ENCODE measurements around the gene ZNF564. TPM values are rescaled to one million over a fixed set of nuclear protein-coding genes. Genes with fewer than 3 reads are reported as not detected.
"Not testable (repeated sequence)": the region's sequence is repeated elsewhere in the genome, so short reads cannot be mapped to it uniquely, and the experiment has no call there.

Gene ZNF564
- total RNA-seq, 1 experiment from 2014 or later = 5.1 TPM

- H3K4me1 Mint-ChIP-seq (ENCODE audit: insufficient read depth, unreplicated experiment) = no peaks in the 10 kb centered on the region
- BruUV-seq (replicated peaks) = no TSS peak
- intact Hi-C loops (cut with micrococcal nuclease) = no loop called here
- ChIA-PET POLR2A (interaction anchor here (0.9 to 1.5 kb wide), 2 partner anchors 10 to 93 kb away, joined by 5 to 6 read pairs; partner anchors contain the start of genes ZNF709 and ZNF799), CTCF (no interaction called here)
- H3K27ac Mint-ChIP-seq (ENCODE audit: low read depth, unreplicated experiment) = no peak overlapping the region
- H3K36me3 Mint-ChIP-seq (ENCODE audit: insufficient read depth, unreplicated experiment) = no peaks in the 10 kb centered on the region
- no peaks in the 10 kb centered on the region for H3K27me3 Mint-ChIP-seq (ENCODE audit: insufficient read depth, unreplicated experiment)
- H3K4me3 Mint-ChIP-seq (ENCODE audit: unreplicated experiment) = peak overlapping the region; percentile 29
- no peaks in the 10 kb centered on the region for H3K9me3 Mint-ChIP-seq (ENCODE audit: unreplicated experiment)
- TF ChIP-seq CTCF (IDR thresholded peaks at IDR 0.05; ENCODE audit: unreplicated experiment) = no peak
- DNase-seq (ENCODE audit: unreplicated experiment) = no peak
These were observed 56.9 kb downstream of the ZNF564 start for GRCh38 chr19:12494260-12494860.

GRCh38 chr19:12486265-12486783 is 65.0 kb downstream of the ZNF564 start:
- H3K4me3 Mint-ChIP-seq (ENCODE audit: unreplicated experiment); H3K36me3 Mint-ChIP-seq (ENCODE audit: insufficient read depth, unreplicated experiment); BruUV-seq (replicated peaks); H3K9me3 Mint-ChIP-seq (ENCODE audit: unreplicated experiment); H3K27me3 Mint-ChIP-seq (ENCODE audit: insufficient read depth, unreplicated experiment); H3K4me1 Mint-ChIP-seq (ENCODE audit: insufficient read depth, unreplicated experiment); CTCF ChIA-PET; DNase-seq (ENCODE audit: unreplicated experiment); H3K27ac Mint-ChIP-seq (ENCODE audit: low read depth, unreplicated experiment); intact Hi-C loops (cut with micrococcal nuclease): not testable (repeated sequence)
- POLR2A ChIA-PET = interaction anchor here (1.0 kb wide), 1 partner anchor 125 kb away, joined by 3 read pairs; the partner anchor contains the start of gene ZNF791

GRCh38 chr19:12485571-12485970 is 65.7 kb downstream of the ZNF564 start:
- Mint-ChIP-seq H3K27me3 (ENCODE audit: insufficient read depth, unreplicated experiment) (no peaks in the 10 kb centered on the region), H3K36me3 (ENCODE audit: insufficient read depth, unreplicated experiment) (no peaks in the 10 kb centered on the region), H3K9me3 (ENCODE audit: unreplicated experiment) (no peaks in the 10 kb centered on the region), H3K4me1 (ENCODE audit: insufficient read depth, unreplicated experiment) (no peaks in the 10 kb centered on the region), H3K4me3 (ENCODE audit: unreplicated experiment) (peak overlapping the region; percentile 86), H3K27ac (ENCODE audit: low read depth, unreplicated experiment) (no peak overlapping the region)
- POLR2A ChIA-PET = no interaction called here
- CTCF ChIA-PET = interaction anchor here (0.6 kb wide), 1 partner anchor 851 kb away, joined by 3 read pairs; no protein-coding TSS in a partner anchor
- no peak for DNase-seq (ENCODE audit: unreplicated experiment)
- intact Hi-C loops (cut with micrococcal nuclease) = no loop called here
- TF ChIP-seq CTCF (IDR thresholded peaks at IDR 0.05; ENCODE audit: unreplicated experiment) = no peak
- no TSS peak for BruUV-seq (replicated peaks)

- Mint-ChIP-seq H3K27ac (ENCODE audit: low read depth, unreplicated experiment) (no peak overlapping the region), H3K36me3 (ENCODE audit: insufficient read depth, unreplicated experiment) (no peaks in the 10 kb centered on the region), H3K9me3 (ENCODE audit: unreplicated experiment) (no peaks in the 10 kb centered on the region), H3K27me3 (ENCODE audit: insufficient read depth, unreplicated experiment) (no peaks in the 10 kb centered on the region), H3K4me1 (ENCODE audit: insufficient read depth, unreplicated experiment) (no peaks in the 10 kb centered on the region), H3K4me3 (ENCODE audit: unreplicated experiment) (peak overlapping the region; percentile 86)
- intact Hi-C loops (cut with micrococcal nuclease) = no loop called here
- no peak for TF ChIP-seq CTCF (IDR thresholded peaks at IDR 0.05; ENCODE audit: unreplicated experiment)
- DNase-seq (ENCODE audit: unreplicated experiment) = no peak
- BruUV-seq (replicated peaks) = no TSS peak
- ChIA-PET POLR2A (interaction anchor here (0.7 to 1.6 kb wide), 7 partner anchors 10 to 344 kb away, joined by 3 to 6 read pairs (median 4); partner anchors contain the start of genes ZNF20, ZNF44, ZNF443 and ZNF490), CTCF (interaction anchor here (0.6 kb wide), 1 partner anchor 850 kb away, joined by 3 read pairs; no protein-coding TSS in a partner anchor)
These were observed 66.2 kb downstream of the ZNF564 start for GRCh38 chr19:12485052-12485416.

Data from MCF 10A (cell line).